DOHH2 (cell line): Measurements from ENCODE around the gene SCN8A.

Experiments
- H3F3A ChIP-seq: fragments of 200-600 bp; sonication (generic), shearing (Covaris generic); 2 replicates; pipeline ENCODE4 v1.6.0; 2016; ENCODE audit warnings: antibody characterized with exemption, mild to moderate bottlenecking; ENCODE audit not compliant: control insufficient read depth, insufficient read depth
- H3K27ac ChIP-seq: fragments of 200-600 bp; sonication (generic); 2 replicates; pipeline ENCODE4 v1.5.1; 2014; ENCODE audit warnings: low read depth, mild to moderate bottlenecking, low read length, moderate library complexity
- H3K27me3 ChIP-seq: fragments of 200-600 bp; sonication (generic); 2 replicates; pipeline ENCODE4 v1.6.1; 2014; ENCODE audit warnings: mild to moderate bottlenecking, low read length, mixed read lengths; ENCODE audit not compliant: control insufficient read depth
- H3K36me3 ChIP-seq: fragments of 200-600 bp; sonication (generic); 2 replicates; pipeline ENCODE4 v1.6.1; 2014; ENCODE audit warnings: mild to moderate bottlenecking, low read length, moderate library complexity, mixed read lengths; ENCODE audit not compliant: control insufficient read depth
- H3K4me1 ChIP-seq: fragments of 200-600 bp; sonication (generic); 2 replicates; pipeline ENCODE4 v1.6.1; 2014; ENCODE audit warnings: mild to moderate bottlenecking, low read length, mixed read lengths; ENCODE audit not compliant: control insufficient read depth
- H3K4me2 ChIP-seq: fragments of 200-600 bp; sonication (generic); 2 replicates; pipeline ENCODE4 v1.6.0; 2014; ENCODE audit warnings: mild to moderate bottlenecking, low read length, moderate library complexity
- H3K4me3 ChIP-seq: fragments of 200-600 bp; sonication (generic); 2 replicates; pipeline ENCODE4 v1.5.1; 2014; ENCODE audit warnings: mild to moderate bottlenecking, low read length, mixed read lengths
- H3K79me2 ChIP-seq: fragments of 200-600 bp; sonication (generic); 2 replicates; pipeline ENCODE4 v1.6.1; 2014; ENCODE audit warnings: mild to moderate bottlenecking, low read length, mixed read lengths; ENCODE audit not compliant: control insufficient read depth
- H3K9me2 ChIP-seq: fragments of 200-600 bp; sonication (generic); replicated peaks from 2 replicates; pipeline ENCODE4 v1.6.1; 2014; ENCODE audit warnings: mild to moderate bottlenecking, low read length, mixed read lengths; ENCODE audit not compliant: control insufficient read depth
- H3K9me3 ChIP-seq: fragments of 200-600 bp; sonication (generic); 2 replicates; pipeline ENCODE4 v1.6.1; 2014; ENCODE audit warnings: antibody characterized with exemption, low read length, mixed read lengths; ENCODE audit not compliant: control insufficient read depth, insufficient read depth
- H4K20me1 ChIP-seq: fragments of 200-600 bp; sonication (generic); 2 replicates; pipeline ENCODE4 v1.6.0; 2014; ENCODE audit warnings: low read depth, mild to moderate bottlenecking, antibody characterized with exemption, low read length, moderate library complexity; ENCODE audit not compliant: control insufficient read depth, insufficient read depth
- CTCF ChIP-seq: fragments of 200-600 bp; sonication (generic); IDR thresholded peaks from one replicate; pipeline ENCODE4 v1.5.1; 2014; ENCODE audit warnings: antibody characterized with exemption, mild to moderate bottlenecking, low read depth, low read length; ENCODE audit not compliant: poor library complexity, severe bottlenecking
- EZH2phosphoT487 ChIP-seq: fragments of 200-600 bp; sonication (generic); IDR thresholded peaks from 2 replicates; pipeline ENCODE4 v1.6.1; 2017; ENCODE audit warnings: borderline replicate concordance, mild to moderate bottlenecking, antibody characterized with exemption, low read length, moderate library complexity, mixed read lengths

Gene SCN8A

GRCh38 chr12:51860986-51861385 lies 270.0 kb downstream of the SCN8A start:
- H3F3A ChIP-seq = no peaks in the 10 kb centered on the region
- no peak overlapping the region for H3K27ac ChIP-seq
- no peak overlapping the region for H3K4me2 ChIP-seq
- H3K9me3 ChIP-seq = no peaks in the 10 kb centered on the region
- H3K27me3 ChIP-seq = peaks cover 11% of the 10 kb centered on the region; the same call in 1 of the 2 replicates
- H3K79me2 ChIP-seq = no peaks in the 10 kb centered on the region
- H3K9me2 ChIP-seq = no peaks in the 10 kb centered on the region
- TF ChIP-seq CTCF = no peak
- no peak for TF ChIP-seq EZH2phosphoT487
- H4K20me1 ChIP-seq = no peaks in the 10 kb centered on the region
- H3K4me3 ChIP-seq = no peak overlapping the region
- H3K4me1 ChIP-seq = no peaks in the 10 kb centered on the region
- H3K36me3 ChIP-seq = no peaks in the 10 kb centered on the region
